Esophagus squamous epithelium (tissue), 5 donors: ENCODE measurements around the gene KMT2A. TPM values are rescaled to one million over a fixed set of nuclear protein-coding genes. Genes with fewer than 3 reads are reported as not detected.

Experiments used
- DNase-seq: peaks from one replicate; lab custom pipeline; 2025; lab: John Stamatoyannopoulos, UW
- H3K27ac ChIP-seq, 4 donors: fragments of 200-600 bp; sonication (generic); one replicate each; pipeline ENCODE4 v1.5.1; 2016 to 2019; ENCODE audit warnings: mild to moderate bottlenecking in 1 of 4
- H3K27me3 ChIP-seq, 4 donors: fragments of 200-600 bp; sonication (generic); 1 replicate in 3 of 4; 2 replicates in 1 of 4; pipeline versions ENCODE4 v1.5.1 to v1.6.0; 2017 to 2021; ENCODE audit warnings: antibody characterized with exemption in 1 of 4
- H3K36me3 ChIP-seq, 3 donors: fragments of 200-600 bp; sonication (generic); one replicate each; pipeline ENCODE4 v1.5.1; 2016 to 2019
- H3K4me1 ChIP-seq, 3 donors: fragments of 200-600 bp; sonication (generic); one replicate each; pipeline ENCODE4 v1.5.1; 2017 to 2019
- H3K4me3 ChIP-seq, 4 donors: fragments of 200-600 bp; sonication (generic); 1 replicate in 3 of 4; 2 replicates in 1 of 4; pipeline ENCODE4 v1.5.1; 2016 to 2019; ENCODE audit warnings: mild to moderate bottlenecking in 2 of 4, moderate library complexity in 1 of 4
- H3K9me3 ChIP-seq, 3 donors: fragments of 200-600 bp; sonication (generic); one replicate each; pipeline ENCODE4 v1.5.1; 2016 to 2019
- POLR2A ChIP-seq, 4 donors: fragments of 450-650 bp; IDR thresholded peaks; one replicate each; pipeline ENCODE4 v1.6.1; 2017; ENCODE audit warnings: antibody characterized with exemption in 4 of 4, mild to moderate bottlenecking in 4 of 4, moderate library complexity in 3 of 4
- WGBS, 2 donors: methylation state at CpG; one replicate each; pipeline ENCODE4 v1.1.5; 2018; 5-methylcytosine and 5-hydroxymethylcytosine counted together
- intact Hi-C: fragments of 100-400 bp; cut with DNase I; formaldehyde crosslinking; loops from one replicate; pipeline ENCODE4 v1.15.0; 2022
- total RNA-seq, 4 donors: library from RNA; depleted of rRNA; stranded (reverse); fragments of >200 nt; gene quantifications; one replicate each; pipeline ENCODE4 v1.1.0, GENCODE V29; 2016
- TF ChIP-seq, protein P1 (sequence below), 6 experiments: fragments of 450-650 bp in 4 of 6; fragments of 200-600 bp in 2 of 6; sonication (generic) in 2 of 6; IDR thresholded peaks; one replicate each; pipeline ENCODE4 v1.5.1; 2016 to 2019; ENCODE audit warnings: antibody characterized with exemption in 6 of 6, mild to moderate bottlenecking in 4 of 6, moderate library complexity in 4 of 6
- donor health status: DM: yes; HTN: yes; CAD: no.

Gene KMT2A
- total RNA-seq, 4 donors from 2014 or later = 22.0 to 54.0 (median 29.0) TPM

DNA sequence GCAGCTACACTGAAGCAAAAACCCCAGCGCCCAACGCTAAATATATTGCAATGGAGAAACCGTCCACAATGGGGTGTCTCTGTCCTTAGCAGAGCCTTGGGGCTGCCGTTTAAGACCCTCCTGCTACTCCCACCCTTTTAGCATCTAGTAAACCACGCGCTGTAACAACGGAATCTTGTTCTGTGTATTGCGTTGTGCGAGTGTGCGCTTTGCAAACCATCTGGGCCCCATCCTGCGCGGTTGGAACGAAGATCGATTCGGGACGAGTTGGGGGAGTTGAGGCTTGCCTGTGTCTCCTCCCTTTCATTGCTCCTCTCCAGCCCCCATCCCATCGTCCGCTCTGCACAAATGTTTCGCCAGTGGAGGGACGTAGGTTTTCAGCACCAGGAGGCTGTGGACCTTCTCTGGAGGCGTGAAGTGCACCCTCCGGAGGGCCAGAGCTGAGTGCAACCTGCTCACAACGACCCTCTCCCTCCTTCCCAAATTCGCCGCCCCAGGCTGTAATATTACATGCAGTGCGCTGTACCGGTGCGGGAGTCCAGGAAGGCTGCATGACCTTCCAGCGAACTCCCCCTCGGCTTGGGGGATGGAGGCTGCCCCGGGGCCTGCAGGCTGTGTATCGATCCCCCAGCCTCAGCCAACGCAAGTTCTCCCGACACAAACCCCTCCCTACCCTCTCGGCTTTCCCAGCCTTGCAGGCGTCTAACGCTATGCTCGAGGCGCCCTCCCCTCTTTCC, 1.6 kb upstream of the KMT2A start:
- H3K9me3 ChIP-seq = no peaks in the 10 kb centered on the region
- H3K36me3 ChIP-seq = no peaks in the 10 kb centered on the region
- H3K4me3 ChIP-seq = peak overlapping the region; percentile 90 to 97 (median 94)
- H3K4me1 ChIP-seq = peaks cover 23 to 49% (median 33%) of the 10 kb centered on the region in 3 donors
- DNase-seq = no peak
- no peaks in the 10 kb centered on the region for H3K27me3 ChIP-seq
- peak overlapping the region in 3 of 4 donors; percentile 94 to 97 (median 95) for H3K27ac ChIP-seq
- TF ChIP-seq, protein P1, sequence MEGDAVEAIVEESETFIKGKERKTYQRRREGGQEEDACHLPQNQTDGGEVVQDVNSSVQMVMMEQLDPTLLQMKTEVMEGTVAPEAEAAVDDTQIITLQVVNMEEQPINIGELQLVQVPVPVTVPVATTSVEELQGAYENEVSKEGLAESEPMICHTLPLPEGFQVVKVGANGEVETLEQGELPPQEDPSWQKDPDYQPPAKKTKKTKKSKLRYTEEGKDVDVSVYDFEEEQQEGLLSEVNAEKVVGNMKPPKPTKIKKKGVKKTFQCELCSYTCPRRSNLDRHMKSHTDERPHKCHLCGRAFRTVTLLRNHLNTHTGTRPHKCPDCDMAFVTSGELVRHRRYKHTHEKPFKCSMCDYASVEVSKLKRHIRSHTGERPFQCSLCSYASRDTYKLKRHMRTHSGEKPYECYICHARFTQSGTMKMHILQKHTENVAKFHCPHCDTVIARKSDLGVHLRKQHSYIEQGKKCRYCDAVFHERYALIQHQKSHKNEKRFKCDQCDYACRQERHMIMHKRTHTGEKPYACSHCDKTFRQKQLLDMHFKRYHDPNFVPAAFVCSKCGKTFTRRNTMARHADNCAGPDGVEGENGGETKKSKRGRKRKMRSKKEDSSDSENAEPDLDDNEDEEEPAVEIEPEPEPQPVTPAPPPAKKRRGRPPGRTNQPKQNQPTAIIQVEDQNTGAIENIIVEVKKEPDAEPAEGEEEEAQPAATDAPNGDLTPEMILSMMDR (IDR thresholded peaks at IDR 0.05) = no peak
- TF ChIP-seq POLR2A (IDR thresholded peaks at IDR 0.05) = no peak
- intact Hi-C loops = no loop called here
- 0 to 1% methylated on average over 16 to 23 of the region's 39 CpGs for WGBS, 2 donors

DNA sequence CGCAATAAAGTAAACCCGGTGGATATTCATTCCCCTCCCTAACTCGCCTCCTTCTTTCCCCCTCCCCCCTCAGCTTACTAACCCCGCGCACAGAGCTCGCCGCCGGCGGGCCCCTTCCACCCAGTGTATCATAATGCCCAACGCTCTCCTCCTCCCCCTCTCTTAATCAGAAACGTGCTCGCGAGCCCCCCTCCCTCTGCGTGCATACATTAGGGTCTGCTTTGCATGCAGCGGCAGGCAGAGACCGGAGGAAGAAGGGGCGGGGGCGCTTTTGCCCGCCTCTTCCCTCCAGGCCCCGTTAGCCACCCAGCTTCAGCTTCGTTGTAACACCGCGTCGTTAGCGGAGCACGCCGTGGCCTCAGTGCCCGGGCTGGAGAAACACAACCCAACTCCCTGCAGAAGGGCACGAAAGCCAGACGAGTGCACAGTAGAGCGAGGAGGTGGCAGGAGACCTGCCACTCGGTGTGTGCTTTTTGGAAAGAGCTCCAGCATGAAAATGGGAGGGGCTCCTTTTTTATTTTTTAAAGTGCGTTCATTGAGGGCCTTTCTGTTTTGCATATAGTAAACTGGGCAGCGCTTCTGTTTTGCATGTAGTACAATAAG, 901 bp upstream of the KMT2A start:
- 1 to 2% methylated on average over 13 to 17 of the region's 34 CpGs for whole genome bisulfite sequencing, 2 donors
- Histone ChIP-seq H3K27me3 (no peaks in the 10 kb centered on the region), H3K4me1 (peaks cover 23 to 56% (median 33%) of the 10 kb centered on the region in 3 donors), H3K4me3 (peak overlapping the region; percentile 90 to 97 (median 94)), H3K27ac (peak overlapping the region; percentile 92 to 97 (median 94)), H3K36me3 (no peaks in the 10 kb centered on the region), H3K9me3 (no peaks in the 10 kb centered on the region)
- intact Hi-C loops = no loop called here
- DNase-seq = no peak
- TF ChIP-seq, protein P1 (IDR thresholded peaks at IDR 0.05) = no peak
- no peak for TF ChIP-seq POLR2A (IDR thresholded peaks at IDR 0.05)

DNA sequence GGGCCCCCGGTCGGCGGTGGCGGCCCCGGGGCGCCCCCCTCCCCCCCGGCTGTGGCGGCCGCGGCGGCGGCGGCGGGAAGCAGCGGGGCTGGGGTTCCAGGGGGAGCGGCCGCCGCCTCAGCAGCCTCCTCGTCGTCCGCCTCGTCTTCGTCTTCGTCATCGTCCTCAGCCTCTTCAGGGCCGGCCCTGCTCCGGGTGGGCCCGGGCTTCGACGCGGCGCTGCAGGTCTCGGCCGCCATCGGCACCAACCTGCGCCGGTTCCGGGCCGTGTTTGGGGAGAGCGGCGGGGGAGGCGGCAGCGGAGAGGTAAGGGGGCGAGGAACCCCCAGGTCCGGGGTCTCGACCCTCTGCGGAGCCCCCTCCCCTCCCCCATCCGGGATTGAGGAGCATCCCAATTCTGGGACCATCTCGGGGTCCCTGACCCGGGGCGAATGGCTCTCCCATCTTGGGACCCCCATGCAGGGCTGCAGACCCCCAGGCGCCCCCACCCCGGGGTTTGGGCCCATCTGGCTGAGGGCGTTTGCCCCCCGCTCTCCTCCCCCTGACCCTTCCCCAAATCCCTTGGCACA, 431 bp downstream of the KMT2A start:
- DNase-seq = no peak
- WGBS, 2 donors = no CpG with 5 or more reads among the region's 55 CpGs
- H3K9me3 ChIP-seq = no peaks in the 10 kb centered on the region
- no peaks in the 10 kb centered on the region for H3K27me3 ChIP-seq
- no peak for TF ChIP-seq POLR2A (IDR thresholded peaks at IDR 0.05)
- TF ChIP-seq, protein P1 (IDR thresholded peaks at IDR 0.05) = no peak
- H3K36me3 ChIP-seq = no peaks in the 10 kb centered on the region
- intact Hi-C loops = no loop called here
- H3K4me1 ChIP-seq = peaks cover 23 to 69% (median 35%) of the 10 kb centered on the region in 3 donors
- peak overlapping the region; percentile 92 to 97 (median 94) for H3K27ac ChIP-seq
- H3K4me3 ChIP-seq = peak overlapping the region; percentile 90 to 97 (median 94)

DNA sequence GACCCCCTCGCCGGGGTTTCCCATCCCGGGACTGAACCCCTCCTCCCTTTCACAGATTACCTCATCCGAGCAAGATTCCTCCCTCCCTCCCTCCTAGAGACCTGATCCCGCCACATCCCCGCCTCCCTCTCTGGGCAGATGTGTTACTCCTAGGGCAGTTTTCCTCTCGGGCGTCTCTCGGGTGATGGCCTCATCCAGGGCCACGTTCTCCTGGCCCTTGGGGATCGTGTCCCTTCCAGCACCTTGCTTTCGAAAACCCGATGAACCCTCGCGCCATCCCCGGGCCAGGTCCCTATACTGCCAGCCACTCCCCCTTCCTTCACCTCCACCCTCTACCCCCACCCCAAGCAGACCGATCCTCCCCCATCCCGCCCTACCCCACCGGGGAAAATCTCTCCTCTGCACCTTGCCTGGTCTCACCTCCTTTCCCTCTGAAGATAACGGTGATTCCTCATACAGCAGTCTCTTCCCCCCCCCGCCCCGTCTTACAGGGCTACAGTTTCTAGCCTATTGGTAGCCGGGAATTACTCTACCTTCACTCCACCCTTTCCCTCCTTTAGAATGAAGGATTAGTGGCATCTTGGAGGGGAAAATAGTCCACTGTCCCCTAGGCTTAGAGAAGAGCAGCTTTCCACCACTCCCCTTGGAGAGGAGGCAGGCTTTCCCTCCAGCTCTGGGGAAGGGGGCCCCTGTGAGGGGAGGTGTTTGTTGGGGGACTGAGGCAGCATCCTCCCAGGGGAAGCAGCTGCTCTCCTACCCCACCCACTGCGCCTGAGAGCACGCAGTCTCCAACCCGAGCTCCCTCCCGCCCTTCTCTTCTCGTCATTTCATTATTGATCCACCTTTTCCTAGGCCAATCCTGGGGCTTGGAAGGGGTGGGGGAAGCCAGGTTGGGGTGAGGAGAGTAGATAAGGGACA, 1.2 kb downstream of the KMT2A start:
- 0% methylated on average over 15 to 26 of the region's 28 CpGs for WGBS, 2 donors
- Histone ChIP-seq H3K4me1 (peaks cover 28 to 77% (median 41%) of the 10 kb centered on the region in 3 donors), H3K4me3 (peak overlapping the region; percentile 90 to 97 (median 94)), H3K27me3 (no peaks in the 10 kb centered on the region), H3K27ac (peak overlapping the region; percentile 92 to 97 (median 94)), H3K9me3 (no peaks in the 10 kb centered on the region), H3K36me3 (no peaks in the 10 kb centered on the region)
- intact Hi-C loops = no loop called here
- no peak for TF ChIP-seq POLR2A (IDR thresholded peaks at IDR 0.05)
- TF ChIP-seq, protein P1 (IDR thresholded peaks at IDR 0.05) = no peak
- DNase-seq = no peak
